Transverse colon (tissue), 4 donors: Measurements from ENCODE around the gene MYO1A.

ENCODE experiments used
- EP300 ChIP-seq: sonication (generic); formaldehyde crosslinking; IDR thresholded peaks from one replicate; pipeline ENCODE4 v1.6.1; 2017; ENCODE audit warnings: antibody characterized with exemption, low read depth
- POLR2A ChIP-seq: fragments of 450-650 bp; IDR thresholded peaks from one replicate; pipeline ENCODE4 v1.6.1; 2016; ENCODE audit warnings: antibody characterized with exemption, mild to moderate bottlenecking, moderate library complexity
- POLR2AphosphoS5 ChIP-seq, 3 donors: sonication (generic); formaldehyde crosslinking; IDR thresholded peaks; one replicate each; pipeline ENCODE4 v1.6.1; 2016; ENCODE audit warnings: antibody characterized with exemption in 3 of 3
- TF ChIP-seq, protein P1 (sequence below), 5 experiments: fragments of 200-600 bp in 3 of 5; fragments of 450-650 bp in 2 of 5; sonication (generic) in 3 of 5; IDR thresholded peaks; 1 replicate in 2 of 5; 2 replicates in 3 of 5; pipeline ENCODE4 v1.5.1; 2016 to 2017; ENCODE audit warnings: antibody characterized with exemption in 5 of 5, inconsistent platforms in 3 of 5, mild to moderate bottlenecking in 2 of 5, moderate library complexity in 1 of 5

DNA sequence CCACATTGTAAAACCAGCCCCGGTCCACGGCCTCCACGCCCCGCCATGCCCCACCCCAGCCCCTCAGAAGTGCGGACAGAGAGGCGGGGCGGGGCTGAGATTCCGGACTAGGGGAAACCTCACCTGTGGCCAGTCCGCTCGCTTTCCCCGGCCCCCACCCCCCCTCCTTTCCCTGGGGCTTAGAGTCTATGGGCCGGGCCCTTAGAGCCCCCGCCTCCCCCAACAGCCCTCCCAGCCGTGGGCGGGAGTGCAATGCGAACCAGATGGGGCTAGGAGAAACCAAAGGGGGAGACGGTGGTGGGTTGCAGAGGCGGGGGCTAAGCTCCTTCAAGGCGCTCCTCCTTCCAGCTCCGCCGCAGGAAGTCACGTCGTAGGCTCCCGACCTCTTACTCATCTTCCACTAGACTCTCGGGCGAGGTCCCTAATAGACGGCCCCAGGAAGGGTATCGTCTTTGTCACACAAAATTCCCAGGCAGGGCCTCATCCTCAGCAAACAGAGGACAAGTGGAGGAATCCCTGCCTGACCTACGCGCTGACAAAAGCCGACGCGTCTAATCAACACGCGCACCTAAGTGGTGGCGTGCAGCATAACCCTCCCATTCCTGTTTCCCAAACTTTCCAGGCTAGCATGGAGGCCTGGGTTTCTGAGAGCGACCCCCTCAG lies 37.9 kb upstream of the MYO1A start:
- TF ChIP-seq POLR2A (peak; percentile 46), POLR2AphosphoS5 (IDR thresholded peaks at IDR 0.05) (peak in 2 of 3 donors; percentile 46 to 53), EP300 (no peak)
- TF ChIP-seq, protein P1, sequence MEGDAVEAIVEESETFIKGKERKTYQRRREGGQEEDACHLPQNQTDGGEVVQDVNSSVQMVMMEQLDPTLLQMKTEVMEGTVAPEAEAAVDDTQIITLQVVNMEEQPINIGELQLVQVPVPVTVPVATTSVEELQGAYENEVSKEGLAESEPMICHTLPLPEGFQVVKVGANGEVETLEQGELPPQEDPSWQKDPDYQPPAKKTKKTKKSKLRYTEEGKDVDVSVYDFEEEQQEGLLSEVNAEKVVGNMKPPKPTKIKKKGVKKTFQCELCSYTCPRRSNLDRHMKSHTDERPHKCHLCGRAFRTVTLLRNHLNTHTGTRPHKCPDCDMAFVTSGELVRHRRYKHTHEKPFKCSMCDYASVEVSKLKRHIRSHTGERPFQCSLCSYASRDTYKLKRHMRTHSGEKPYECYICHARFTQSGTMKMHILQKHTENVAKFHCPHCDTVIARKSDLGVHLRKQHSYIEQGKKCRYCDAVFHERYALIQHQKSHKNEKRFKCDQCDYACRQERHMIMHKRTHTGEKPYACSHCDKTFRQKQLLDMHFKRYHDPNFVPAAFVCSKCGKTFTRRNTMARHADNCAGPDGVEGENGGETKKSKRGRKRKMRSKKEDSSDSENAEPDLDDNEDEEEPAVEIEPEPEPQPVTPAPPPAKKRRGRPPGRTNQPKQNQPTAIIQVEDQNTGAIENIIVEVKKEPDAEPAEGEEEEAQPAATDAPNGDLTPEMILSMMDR (IDR thresholded peaks at IDR 0.05), result no peak
